ENCODE results near the gene MRC1.

GRCh38 chr10:17764142-17764541 is 45.0 kb upstream of the MRC1 start:
- no peak for TF ChIP-seq CTCF (IDR thresholded peaks at IDR 0.05)
- TF ChIP-seq POLR2AphosphoS5 (IDR thresholded peaks at IDR 0.05): no peak
- no peak for TF ChIP-seq POLR2A (IDR thresholded peaks at IDR 0.05)
